Calu3 (cell line): Measurements from ENCODE around the gene CHAD. TPM values are rescaled to one million over a fixed set of nuclear protein-coding genes. Genes with fewer than 3 reads are reported as not detected.

Experiments
- BruUV-seq: library from RNA; stranded (reverse); fragments of 400-500 nt; replicated peaks from 2 replicates; lab custom pipeline; 2021; lab: Mats Ljungman, UMichigan
- CTCF ChIA-PET: fragments of 300-600 bp; sonication (Branson Sonifier 250); formaldehyde crosslinking; loops from one replicate; lab custom pipeline; 2022; ENCODE audit warnings: antibody characterized with exemption; lab: Charles Lee
- DNase-seq: peaks from one replicate; pipeline ENCODE4 v3.0.0; 2022
- H3K27ac Mint-ChIP-seq: one replicate; pipeline ENCODE4 v1.8.0; 2022; ENCODE audit warnings: mixed read lengths; ENCODE audit not compliant: unreplicated experiment
- H3K27me3 Mint-ChIP-seq: one replicate; pipeline ENCODE4 v1.8.0; 2022; ENCODE audit warnings: mixed read lengths; ENCODE audit not compliant: unreplicated experiment
- H3K36me3 Mint-ChIP-seq: one replicate; pipeline ENCODE4 v1.8.0; 2022; ENCODE audit warnings: mild to moderate bottlenecking, moderate library complexity, mixed read lengths; ENCODE audit not compliant: insufficient read depth, unreplicated experiment
- H3K4me1 Mint-ChIP-seq: one replicate; pipeline ENCODE4 v1.8.0; 2022; ENCODE audit warnings: mild to moderate bottlenecking, low read depth, mixed read lengths; ENCODE audit not compliant: unreplicated experiment
- H3K4me3 Mint-ChIP-seq: one replicate; pipeline ENCODE4 v1.8.0; 2022; ENCODE audit warnings: mild to moderate bottlenecking, low read depth, moderate library complexity, mixed read lengths; ENCODE audit not compliant: unreplicated experiment
- H3K9me3 Mint-ChIP-seq: one replicate; pipeline ENCODE4 v1.8.0; 2022; ENCODE audit warnings: low read depth, mixed read lengths; ENCODE audit not compliant: unreplicated experiment
- intact Hi-C: fragments of 100-400 bp; cut with micrococcal nuclease; formaldehyde crosslinking; loops from one replicate; pipeline ENCODE4 v1.10.0; 2022; ENCODE audit not compliant: unreplicated experiment
- total RNA-seq: library from RNA; stranded (reverse); gene quantifications from 2 replicates; pipeline ENCODE4 v1.2.3, GENCODE V29; 2022
- TF ChIP-seq, protein P1 (sequence below): fragments of 200-600 bp; IDR thresholded peaks from one replicate; pipeline ENCODE4 v1.8.0; 2022; ENCODE audit warnings: antibody characterized with exemption; ENCODE audit not compliant: unreplicated experiment

Gene CHAD
- total RNA-seq, 1 experiment from 2014 or later: not detected

GRCh38 chr17:50471009-50471905 lies 2.6 kb upstream of the CHAD start:
- intact Hi-C loops: no loop called here
- no peak overlapping the region for H3K4me3 Mint-ChIP-seq
- no peak overlapping the region for H3K27ac Mint-ChIP-seq
- BruUV-seq: no TSS peak
- CTCF ChIA-PET: interaction anchor here (0.6 kb wide), 1 partner anchor 76 kb away, joined by 4 read pairs; no protein-coding TSS in a partner anchor
- H3K36me3 Mint-ChIP-seq: peaks cover 57% of the 10 kb centered on the region
- DNase-seq: no peak
- peaks cover 8% of the 10 kb centered on the region for H3K4me1 Mint-ChIP-seq
- H3K9me3 Mint-ChIP-seq: no peaks in the 10 kb centered on the region
- no peaks in the 10 kb centered on the region for H3K27me3 Mint-ChIP-seq
- TF ChIP-seq, protein P1, sequence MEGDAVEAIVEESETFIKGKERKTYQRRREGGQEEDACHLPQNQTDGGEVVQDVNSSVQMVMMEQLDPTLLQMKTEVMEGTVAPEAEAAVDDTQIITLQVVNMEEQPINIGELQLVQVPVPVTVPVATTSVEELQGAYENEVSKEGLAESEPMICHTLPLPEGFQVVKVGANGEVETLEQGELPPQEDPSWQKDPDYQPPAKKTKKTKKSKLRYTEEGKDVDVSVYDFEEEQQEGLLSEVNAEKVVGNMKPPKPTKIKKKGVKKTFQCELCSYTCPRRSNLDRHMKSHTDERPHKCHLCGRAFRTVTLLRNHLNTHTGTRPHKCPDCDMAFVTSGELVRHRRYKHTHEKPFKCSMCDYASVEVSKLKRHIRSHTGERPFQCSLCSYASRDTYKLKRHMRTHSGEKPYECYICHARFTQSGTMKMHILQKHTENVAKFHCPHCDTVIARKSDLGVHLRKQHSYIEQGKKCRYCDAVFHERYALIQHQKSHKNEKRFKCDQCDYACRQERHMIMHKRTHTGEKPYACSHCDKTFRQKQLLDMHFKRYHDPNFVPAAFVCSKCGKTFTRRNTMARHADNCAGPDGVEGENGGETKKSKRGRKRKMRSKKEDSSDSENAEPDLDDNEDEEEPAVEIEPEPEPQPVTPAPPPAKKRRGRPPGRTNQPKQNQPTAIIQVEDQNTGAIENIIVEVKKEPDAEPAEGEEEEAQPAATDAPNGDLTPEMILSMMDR: no peak

DNA sequence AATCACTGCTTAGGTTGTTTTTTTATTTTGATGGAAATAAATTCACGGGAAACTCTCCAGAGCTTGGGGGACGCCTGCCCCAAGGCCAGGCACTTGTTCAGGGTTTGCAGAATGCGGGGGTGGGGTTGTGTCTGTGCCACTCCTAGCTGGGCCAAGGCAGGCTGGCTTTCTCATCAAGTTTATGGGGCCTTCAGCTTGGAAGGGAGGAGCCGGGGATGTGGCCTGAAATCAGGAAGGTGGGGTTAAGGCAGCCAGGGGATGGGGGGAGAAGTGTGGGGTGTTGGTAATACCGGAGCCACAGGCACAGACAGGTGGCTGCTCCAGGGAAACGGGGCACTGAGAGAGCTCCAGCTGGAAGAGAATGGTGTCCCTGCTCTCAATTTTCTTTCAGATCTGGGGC lies 1.7 kb upstream of the CHAD start:
- no TSS peak for BruUV-seq
- intact Hi-C loops: no loop called here
- no peak overlapping the region for H3K4me3 Mint-ChIP-seq
- H3K27ac Mint-ChIP-seq: no peak overlapping the region
- CTCF ChIA-PET: no interaction called here
- DNase-seq: no peak
- peaks cover 9% of the 10 kb centered on the region for H3K4me1 Mint-ChIP-seq
- H3K36me3 Mint-ChIP-seq: peaks cover 63% of the 10 kb centered on the region
- TF ChIP-seq, protein P1: no peak
- H3K9me3 Mint-ChIP-seq: no peaks in the 10 kb centered on the region
- H3K27me3 Mint-ChIP-seq: no peaks in the 10 kb centered on the region

DNA sequence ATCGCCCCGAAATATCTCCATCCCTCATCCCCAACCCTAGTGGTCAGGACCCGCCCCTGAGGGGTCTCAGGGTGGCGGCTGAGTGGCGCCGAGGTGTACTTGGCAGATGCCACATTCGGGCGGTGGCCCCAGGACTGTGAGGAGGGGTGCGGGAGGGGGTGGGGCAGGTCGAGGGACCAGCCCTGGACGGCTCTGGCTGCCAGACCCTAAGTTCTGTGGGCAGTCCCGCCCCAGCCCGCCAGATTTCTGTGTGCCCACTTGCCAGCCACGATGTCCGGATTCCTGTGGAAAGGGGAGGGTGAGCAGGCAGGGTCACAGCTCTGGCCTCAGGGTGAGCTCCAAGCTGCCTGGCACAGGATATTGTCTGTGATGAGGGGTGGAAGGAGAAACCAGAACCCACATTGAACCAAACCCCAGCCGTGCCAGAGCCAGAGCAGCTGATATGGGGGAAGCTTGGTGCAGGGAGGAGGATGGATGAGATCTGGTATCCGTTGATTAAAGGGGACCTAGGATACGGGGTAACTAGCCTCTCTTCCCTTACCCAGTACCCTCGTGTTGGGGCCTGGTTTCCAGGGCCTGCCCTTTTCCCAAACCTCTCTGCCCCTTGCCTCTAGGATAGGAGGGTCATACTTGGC lies 1.1 kb upstream of the CHAD start:
- intact Hi-C loops: no loop called here
- no TSS peak for BruUV-seq
- DNase-seq: no peak
- TF ChIP-seq, protein P1: no peak
- Mint-ChIP-seq H3K4me1 (peaks cover 9% of the 10 kb centered on the region), H3K36me3 (peaks cover 65% of the 10 kb centered on the region), H3K27me3 (no peaks in the 10 kb centered on the region), H3K9me3 (no peaks in the 10 kb centered on the region), H3K4me3 (no peak overlapping the region), H3K27ac (no peak overlapping the region)
- CTCF ChIA-PET: no interaction called here

GRCh38 chr17:50469208-50469605 lies 527 bp upstream of the CHAD start:
- no peak overlapping the region for H3K4me3 Mint-ChIP-seq
- H3K27me3 Mint-ChIP-seq: no peaks in the 10 kb centered on the region
- H3K9me3 Mint-ChIP-seq: no peaks in the 10 kb centered on the region
- peaks cover 65% of the 10 kb centered on the region for H3K36me3 Mint-ChIP-seq
- no peak overlapping the region for H3K27ac Mint-ChIP-seq
- no TSS peak for BruUV-seq
- CTCF ChIA-PET: no interaction called here
- peaks cover 9% of the 10 kb centered on the region for H3K4me1 Mint-ChIP-seq
- TF ChIP-seq, protein P1: no peak
- no peak for DNase-seq
- intact Hi-C loops: no loop called here
